ENCODE measurements around the gene EXOSC7.
A peak's percentile ranks its signal among the peaks of the same experiment; 100 is the strongest.

EXOSC7 gene

GRCh38 chr3:45009868-45010267 is 33.8 kb downstream of the EXOSC7 start:
- Histone ChIP-seq H3K4me3 (ENCODE audit: low read depth in 1 of 2, low read length in 2 of 2) (no peak overlapping the region), H3K27ac (ENCODE audit: low read length) (no peak overlapping the region), H3K36me3 (ENCODE audit: control insufficient read depth in 1 of 2, insufficient read depth in 2 of 2, low read length in 2 of 2) (peaks cover 23 to 24% of the 10 kb centered on the region in 2 donors), H3K27me3 (ENCODE audit: low read depth, low read length) (no peaks in the 10 kb centered on the region), H3K9me3 (ENCODE audit: control insufficient read depth in 1 of 2, low read length in 2 of 2) (peaks cover 0 to 3% of the 10 kb centered on the region in 2 donors), H3K4me1 (ENCODE audit: control insufficient read depth in 1 of 2, insufficient read depth in 2 of 2, low read length in 2 of 2) (peaks cover 0 to 14% of the 10 kb centered on the region in 2 donors)

- peak overlapping the region; percentile 92 for H3K27ac ChIP-seq (ENCODE audit: low read length)
- H3K27me3 ChIP-seq (ENCODE audit: low read depth, low read length) = no peaks in the 10 kb centered on the region
- peaks cover 0 to 14% of the 10 kb centered on the region in 2 donors for H3K4me1 ChIP-seq (ENCODE audit: control insufficient read depth in 1 of 2, insufficient read depth in 2 of 2, low read length in 2 of 2)
- H3K9me3 ChIP-seq (ENCODE audit: control insufficient read depth in 1 of 2, low read length in 2 of 2) = no peaks in the 10 kb centered on the region
- H3K4me3 ChIP-seq (ENCODE audit: low read depth in 1 of 2, low read length in 2 of 2) = no peak overlapping the region
- H3K36me3 ChIP-seq (ENCODE audit: control insufficient read depth in 1 of 2, insufficient read depth in 2 of 2, low read length in 2 of 2) = peaks cover 13 to 14% of the 10 kb centered on the region in 2 donors
These were observed 34.8 kb downstream of the EXOSC7 start for GRCh38 chr3:45010811-45011333.

- peak overlapping the region; percentile 92 for H3K27ac ChIP-seq (ENCODE audit: low read length)
- H3K9me3 ChIP-seq (ENCODE audit: control insufficient read depth in 1 of 2, low read length in 2 of 2) = no peaks in the 10 kb centered on the region
- peaks cover 0 to 14% of the 10 kb centered on the region in 2 donors for H3K4me1 ChIP-seq (ENCODE audit: control insufficient read depth in 1 of 2, insufficient read depth in 2 of 2, low read length in 2 of 2)
- peaks cover 12 to 13% of the 10 kb centered on the region in 2 donors for H3K36me3 ChIP-seq (ENCODE audit: control insufficient read depth in 1 of 2, insufficient read depth in 2 of 2, low read length in 2 of 2)
- no peaks in the 10 kb centered on the region for H3K27me3 ChIP-seq (ENCODE audit: low read depth, low read length)
- peak overlapping the region in 1 of 2 donors; percentile 11 for H3K4me3 ChIP-seq (ENCODE audit: low read depth in 1 of 2, low read length in 2 of 2)
These were observed 35.9 kb downstream of the EXOSC7 start for GRCh38 chr3:45011756-45012508.

- Histone ChIP-seq H3K27ac (ENCODE audit: low read length) (peak overlapping the region; percentile 92), H3K27me3 (ENCODE audit: low read depth, low read length) (no peaks in the 10 kb centered on the region), H3K9me3 (ENCODE audit: control insufficient read depth in 1 of 2, low read length in 2 of 2) (no peaks in the 10 kb centered on the region), H3K4me3 (ENCODE audit: low read depth in 1 of 2, low read length in 2 of 2) (no peak overlapping the region), H3K36me3 (ENCODE audit: control insufficient read depth in 1 of 2, insufficient read depth in 2 of 2, low read length in 2 of 2) (peaks cover 6 to 8% of the 10 kb centered on the region in 2 donors), H3K4me1 (ENCODE audit: control insufficient read depth in 1 of 2, insufficient read depth in 2 of 2, low read length in 2 of 2) (peaks cover 0 to 14% of the 10 kb centered on the region in 2 donors)
These were observed 36.5 kb downstream of the EXOSC7 start for GRCh38 chr3:45012577-45012976.

GRCh38 chr3:45016916-45017315 is 40.9 kb downstream of the EXOSC7 start:
- Histone ChIP-seq H3K36me3 (ENCODE audit: control insufficient read depth in 1 of 2, insufficient read depth in 2 of 2, low read length in 2 of 2) (no peaks in the 10 kb centered on the region), H3K9me3 (ENCODE audit: control insufficient read depth in 1 of 2, low read length in 2 of 2) (no peaks in the 10 kb centered on the region), H3K4me3 (ENCODE audit: low read depth in 1 of 2, low read length in 2 of 2) (no peak overlapping the region), H3K27ac (ENCODE audit: low read length) (no peak overlapping the region), H3K4me1 (ENCODE audit: control insufficient read depth in 1 of 2, insufficient read depth in 2 of 2, low read length in 2 of 2) (peaks cover 0 to 5% of the 10 kb centered on the region in 2 donors), H3K27me3 (ENCODE audit: low read depth, low read length) (no peaks in the 10 kb centered on the region)

GRCh38 chr3:45017821-45018220 is 41.8 kb downstream of the EXOSC7 start:
- Histone ChIP-seq H3K4me1 (ENCODE audit: control insufficient read depth in 1 of 2, insufficient read depth in 2 of 2, low read length in 2 of 2) (peaks cover 0 to under 1% of the 10 kb centered on the region in 2 donors), H3K27me3 (ENCODE audit: low read depth, low read length) (no peaks in the 10 kb centered on the region), H3K4me3 (ENCODE audit: low read depth in 1 of 2, low read length in 2 of 2) (no peak overlapping the region), H3K9me3 (ENCODE audit: control insufficient read depth in 1 of 2, low read length in 2 of 2) (no peaks in the 10 kb centered on the region), H3K27ac (ENCODE audit: low read length) (no peak overlapping the region), H3K36me3 (ENCODE audit: control insufficient read depth in 1 of 2, insufficient read depth in 2 of 2, low read length in 2 of 2) (no peaks in the 10 kb centered on the region)

GRCh38 chr3:45020534-45020933 is 44.5 kb downstream of the EXOSC7 start:
- H3K27me3 ChIP-seq (ENCODE audit: low read depth, low read length) = no peaks in the 10 kb centered on the region
- H3K4me3 ChIP-seq (ENCODE audit: low read depth in 1 of 2, low read length in 2 of 2) = no peak overlapping the region
- H3K9me3 ChIP-seq (ENCODE audit: control insufficient read depth in 1 of 2, low read length in 2 of 2) = no peaks in the 10 kb centered on the region
- H3K27ac ChIP-seq (ENCODE audit: low read length) = no peak overlapping the region
- H3K36me3 ChIP-seq (ENCODE audit: control insufficient read depth in 1 of 2, insufficient read depth in 2 of 2, low read length in 2 of 2) = no peaks in the 10 kb centered on the region
- H3K4me1 ChIP-seq (ENCODE audit: control insufficient read depth in 1 of 2, insufficient read depth in 2 of 2, low read length in 2 of 2) = peaks cover 10 to 13% of the 10 kb centered on the region in 2 donors

- H3K9me3 ChIP-seq (ENCODE audit: control insufficient read depth in 1 of 2, low read length in 2 of 2) = no peaks in the 10 kb centered on the region
- H3K27ac ChIP-seq (ENCODE audit: low read length) = no peak overlapping the region
- H3K27me3 ChIP-seq (ENCODE audit: low read depth, low read length) = no peaks in the 10 kb centered on the region
- peaks cover 15 to 21% of the 10 kb centered on the region in 2 donors for H3K4me1 ChIP-seq (ENCODE audit: control insufficient read depth in 1 of 2, insufficient read depth in 2 of 2, low read length in 2 of 2)
- no peak overlapping the region for H3K4me3 ChIP-seq (ENCODE audit: low read depth in 1 of 2, low read length in 2 of 2)
- H3K36me3 ChIP-seq (ENCODE audit: control insufficient read depth in 1 of 2, insufficient read depth in 2 of 2, low read length in 2 of 2) = no peaks in the 10 kb centered on the region
These were observed 45.7 kb downstream of the EXOSC7 start for GRCh38 chr3:45021524-45022297.

GRCh38 chr3:45023675-45024074 is 47.6 kb downstream of the EXOSC7 start:
- Histone ChIP-seq H3K36me3 (ENCODE audit: control insufficient read depth in 1 of 2, insufficient read depth in 2 of 2, low read length in 2 of 2) (no peaks in the 10 kb centered on the region), H3K9me3 (ENCODE audit: control insufficient read depth in 1 of 2, low read length in 2 of 2) (no peaks in the 10 kb centered on the region), H3K27ac (ENCODE audit: low read length) (no peak overlapping the region), H3K4me3 (ENCODE audit: low read depth in 1 of 2, low read length in 2 of 2) (no peak overlapping the region), H3K27me3 (ENCODE audit: low read depth, low read length) (no peaks in the 10 kb centered on the region), H3K4me1 (ENCODE audit: control insufficient read depth in 1 of 2, insufficient read depth in 2 of 2, low read length in 2 of 2) (peaks cover 15 to 27% of the 10 kb centered on the region in 2 donors)

GRCh38 chr3:45024542-45025255 is 48.7 kb downstream of the EXOSC7 start:
- no peaks in the 10 kb centered on the region for H3K27me3 ChIP-seq (ENCODE audit: low read depth, low read length)
- H3K9me3 ChIP-seq (ENCODE audit: control insufficient read depth in 1 of 2, low read length in 2 of 2) = no peaks in the 10 kb centered on the region
- H3K4me1 ChIP-seq (ENCODE audit: control insufficient read depth in 1 of 2, insufficient read depth in 2 of 2, low read length in 2 of 2) = peaks cover 15 to 27% of the 10 kb centered on the region in 2 donors
- H3K4me3 ChIP-seq (ENCODE audit: low read depth in 1 of 2, low read length in 2 of 2) = no peak overlapping the region
- H3K36me3 ChIP-seq (ENCODE audit: control insufficient read depth in 1 of 2, insufficient read depth in 2 of 2, low read length in 2 of 2) = no peaks in the 10 kb centered on the region
- H3K27ac ChIP-seq (ENCODE audit: low read length) = no peak overlapping the region

GRCh38 chr3:45026038-45026437 is 50.0 kb downstream of the EXOSC7 start, which contains the start of gene CLEC3B:
Gene CLEC3B (plus strand): TSS chr3:45026303. CDS start chr3:45026363, 60 bp downstream.
- peak within 1 kb of the TSS; percentile 43 to 58 for H3K4me3 ChIP-seq (ENCODE audit: low read depth in 1 of 2, low read length in 2 of 2)
- H3K27me3 ChIP-seq (ENCODE audit: low read depth, low read length) = no peaks in the 10 kb centered on the region
- H3K9me3 ChIP-seq (ENCODE audit: control insufficient read depth in 1 of 2, low read length in 2 of 2) = no peaks in the 10 kb centered on the region
- peak within 1 kb of the TSS; percentile 19 for H3K27ac ChIP-seq (ENCODE audit: low read length)
- H3K4me1 ChIP-seq (ENCODE audit: control insufficient read depth in 1 of 2, insufficient read depth in 2 of 2, low read length in 2 of 2) = peaks cover 15 to 27% of the 10 kb centered on the region in 2 donors
- no peaks in the 10 kb centered on the region for H3K36me3 ChIP-seq (ENCODE audit: control insufficient read depth in 1 of 2, insufficient read depth in 2 of 2, low read length in 2 of 2)
